Thoracic aorta (tissue), 2 donors: ENCODE results near the gene RACK1. TPM values are rescaled to one million over a fixed set of nuclear protein-coding genes. Genes with fewer than 3 reads are reported as not detected.
A peak's percentile ranks its signal among the peaks of the same experiment; 100 is the strongest.

Experiments used
- ATAC-seq: fragments of 150-250 bp; one replicate; pipeline ENCODE4 v1.8.0; 2017; ENCODE audit warnings: low read depth; ENCODE audit not compliant: insufficient number of reproducible peaks, low FRiP score
- DNase-seq: peaks from one replicate; pipeline ENCODE4 v3.0.0-alpha.2; 2020; ENCODE audit warnings: low spot score
- H3K27ac ChIP-seq, 2 donors: fragments of 200-600 bp; sonication (generic); 1 replicate in 1 of 2; 2 replicates in 1 of 2; pipeline ENCODE4 v1.5.1; 2016; ENCODE audit warnings: mild to moderate bottlenecking in 2 of 2, moderate library complexity in 2 of 2
- H3K27me3 ChIP-seq: fragments of 200-600 bp; sonication (generic); replicated peaks from 2 replicates; pipeline ENCODE4 v1.6.0; 2016; ENCODE audit warnings: mild to moderate bottlenecking; ENCODE audit not compliant: insufficient read depth
- H3K36me3 ChIP-seq: fragments of 200-600 bp; sonication (generic); one replicate; pipeline ENCODE4 v1.5.1; 2016
- H3K4me1 ChIP-seq, 2 donors: fragments of 200-600 bp; sonication (generic); 1 replicate in 1 of 2; 2 replicates in 1 of 2; pipeline versions ENCODE4 v1.5.1 to v1.6.0; 2016; ENCODE audit warnings: low read depth in 2 of 2, mild to moderate bottlenecking in 1 of 2; ENCODE audit not compliant: control insufficient read depth in 1 of 2
- H3K4me3 ChIP-seq: fragments of 200-600 bp; sonication (generic); 2 replicates; pipeline ENCODE4 v1.5.1; 2016; ENCODE audit warnings: mild to moderate bottlenecking
- H3K9me3 ChIP-seq: fragments of 200-600 bp; sonication (generic); 2 replicates; pipeline ENCODE4 v1.5.1; 2016
- total RNA-seq, 2 donors: library from RNA; depleted of rRNA; stranded (reverse); fragments of >200 nt; gene quantifications; one replicate each; pipeline versions ENCODE4 v1.1.0 to v1.2.3, GENCODE V29; 2016
- TF ChIP-seq, protein P1 (sequence below): fragments of 200-600 bp; sonication (generic); IDR thresholded peaks from one replicate; pipeline ENCODE4 v1.5.1; 2019; ENCODE audit warnings: antibody characterized with exemption

RACK1 gene
- total RNA-seq, 2 donors from 2014 or later = 1,534 to 1,629 TPM

GRCh38 chr5:181188700-181189362 lies 54.9 kb downstream of the RACK1 start:
- H3K27me3 ChIP-seq = no peaks in the 10 kb centered on the region
- ATAC-seq = peak; percentile 58
- H3K9me3 ChIP-seq = no peaks in the 10 kb centered on the region
- H3K27ac ChIP-seq = peak overlapping the region; percentile 89 to 94
- H3K36me3 ChIP-seq = no peaks in the 10 kb centered on the region
- H3K4me3 ChIP-seq = peak overlapping the region; percentile 99
- TF ChIP-seq, protein P1, sequence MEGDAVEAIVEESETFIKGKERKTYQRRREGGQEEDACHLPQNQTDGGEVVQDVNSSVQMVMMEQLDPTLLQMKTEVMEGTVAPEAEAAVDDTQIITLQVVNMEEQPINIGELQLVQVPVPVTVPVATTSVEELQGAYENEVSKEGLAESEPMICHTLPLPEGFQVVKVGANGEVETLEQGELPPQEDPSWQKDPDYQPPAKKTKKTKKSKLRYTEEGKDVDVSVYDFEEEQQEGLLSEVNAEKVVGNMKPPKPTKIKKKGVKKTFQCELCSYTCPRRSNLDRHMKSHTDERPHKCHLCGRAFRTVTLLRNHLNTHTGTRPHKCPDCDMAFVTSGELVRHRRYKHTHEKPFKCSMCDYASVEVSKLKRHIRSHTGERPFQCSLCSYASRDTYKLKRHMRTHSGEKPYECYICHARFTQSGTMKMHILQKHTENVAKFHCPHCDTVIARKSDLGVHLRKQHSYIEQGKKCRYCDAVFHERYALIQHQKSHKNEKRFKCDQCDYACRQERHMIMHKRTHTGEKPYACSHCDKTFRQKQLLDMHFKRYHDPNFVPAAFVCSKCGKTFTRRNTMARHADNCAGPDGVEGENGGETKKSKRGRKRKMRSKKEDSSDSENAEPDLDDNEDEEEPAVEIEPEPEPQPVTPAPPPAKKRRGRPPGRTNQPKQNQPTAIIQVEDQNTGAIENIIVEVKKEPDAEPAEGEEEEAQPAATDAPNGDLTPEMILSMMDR = no peak
- peaks cover 4 to 16% of the 10 kb centered on the region in 2 donors for H3K4me1 ChIP-seq
- no peak for DNase-seq

DNA sequence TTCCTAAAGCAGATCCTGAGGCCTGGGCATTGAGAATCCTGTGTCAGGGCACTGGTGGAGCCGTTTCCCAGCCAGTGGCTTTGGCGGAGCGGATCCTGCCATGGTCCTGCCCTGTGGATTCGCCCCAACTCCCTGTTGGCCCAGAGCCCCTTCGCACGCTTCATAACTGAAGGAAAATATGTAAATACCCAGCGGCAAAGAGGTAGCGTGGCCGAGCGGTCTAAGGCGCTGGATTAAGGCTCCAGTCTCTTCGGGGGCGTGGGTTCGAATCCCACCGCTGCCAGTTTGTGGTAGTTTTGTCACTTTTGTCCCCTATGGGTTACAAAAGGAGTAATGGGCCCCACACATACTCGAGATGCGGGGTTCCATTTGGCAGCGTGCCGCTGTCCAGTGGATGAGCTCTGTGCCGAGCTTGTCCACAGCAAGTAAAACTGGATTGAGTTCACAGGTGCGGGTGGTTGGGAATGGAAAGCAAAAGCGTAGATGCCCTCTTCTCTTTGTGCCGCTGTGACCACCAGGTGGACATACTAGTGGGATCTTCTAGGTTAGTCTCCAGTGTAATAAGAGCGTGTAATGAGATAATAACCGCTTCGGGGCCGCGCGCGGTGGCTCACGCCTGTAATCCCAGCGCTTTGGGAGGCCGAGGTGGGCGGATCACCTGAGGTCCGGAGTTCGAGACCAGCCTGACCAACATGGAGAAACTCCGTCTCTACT lies 56.0 kb downstream of the RACK1 start:
- DNase-seq (no peak), ATAC-seq (peak; percentile 33)
- TF ChIP-seq, protein P1 = no peak
- H3K27me3 ChIP-seq = no peaks in the 10 kb centered on the region
- peak overlapping the region; percentile 99 for H3K4me3 ChIP-seq
- H3K4me1 ChIP-seq = peaks cover 4 to 13% of the 10 kb centered on the region in 2 donors
- no peaks in the 10 kb centered on the region for H3K9me3 ChIP-seq
- H3K36me3 ChIP-seq = no peaks in the 10 kb centered on the region
- H3K27ac ChIP-seq = peak overlapping the region; percentile 89 to 94

- peak overlapping the region; percentile 99 for H3K4me3 ChIP-seq
- DNase-seq (no peak), ATAC-seq (no peak)
- no peaks in the 10 kb centered on the region for H3K27me3 ChIP-seq
- peak overlapping the region in 1 of 2 donors; percentile 89 for H3K27ac ChIP-seq
- no peaks in the 10 kb centered on the region for H3K36me3 ChIP-seq
- peaks cover 0 to 8% of the 10 kb centered on the region in 2 donors for H3K4me1 ChIP-seq
- H3K9me3 ChIP-seq = no peaks in the 10 kb centered on the region
- TF ChIP-seq, protein P1 = no peak
These were observed 56.7 kb downstream of the RACK1 start for GRCh38 chr5:181186986-181187499.

Other genes starting within 250 kb of the RACK1 start
- gene BTNL9, start 203.6 kb downstream of the RACK1 start, total RNA-seq = 10 to 100 TPM; 10.7 to 20.5 TPM
- not detected for gene OR2V1, start 112.7 kb downstream of the RACK1 start, total RNA-seq
- not detected for gene OR2V2, start 96.3 kb downstream of the RACK1 start, total RNA-seq
- gene TRIM7, start 38.7 kb downstream of the RACK1 start, total RNA-seq = 10 to 100 TPM; 11.4 to 14.7 TPM
- gene TRIM41, start 20.6 kb downstream of the RACK1 start, total RNA-seq = 10 to 100 TPM; 12.2 to 12.4 TPM
- 10 to 100 TPM; 13.1 to 15.9 TPM for gene TRIM52, start 17.2 kb upstream of the RACK1 start, total RNA-seq
- not detected for gene OR4F3, start 123.4 kb upstream of the RACK1 start, total RNA-seq